Loucy (cell line): Measurements from ENCODE around the gene GNL1.
A peak's percentile ranks its signal among the peaks of the same experiment; 100 is the strongest.
"Not testable (repeated sequence)": the region's sequence is repeated elsewhere in the genome, so short reads cannot be mapped to it uniquely, and the experiment has no call there.

Experiments used
- H2AFZ ChIP-seq: fragments of 200-600 bp; sonication (generic); 2 replicates; pipeline ENCODE4 v1.6.0; 2016; ENCODE audit warnings: antibody characterized with exemption, mild to moderate bottlenecking, low read length, moderate library complexity
- H3F3A ChIP-seq: fragments of 200-600 bp; 2 replicates; pipeline ENCODE4 v1.6.0; 2016; ENCODE audit warnings: antibody characterized with exemption, low read depth, mild to moderate bottlenecking
- H3K27me3 ChIP-seq: fragments of 200-600 bp; sonication (generic); 2 replicates; pipeline ENCODE4 v1.6.1; 2014; ENCODE audit warnings: low read length, mild to moderate bottlenecking; ENCODE audit not compliant: insufficient read depth, poor library complexity, severe bottlenecking
- H3K36me3 ChIP-seq: fragments of 200-600 bp; sonication (generic); 2 replicates; pipeline ENCODE4 v1.6.1; 2016; ENCODE audit warnings: low read length; ENCODE audit not compliant: insufficient read depth
- H3K4me1 ChIP-seq: fragments of 200-600 bp; sonication (generic); 2 replicates; pipeline ENCODE4 v1.5.1; 2014; ENCODE audit warnings: low read length, mild to moderate bottlenecking; ENCODE audit not compliant: insufficient read depth, poor library complexity, severe bottlenecking
- H3K4me2 ChIP-seq: fragments of 200-600 bp; sonication (generic); 2 replicates; pipeline ENCODE4 v1.6.0; 2014; ENCODE audit warnings: antibody characterized with exemption, low read length, low read depth, mild to moderate bottlenecking; ENCODE audit not compliant: poor library complexity, severe bottlenecking
- H3K4me3 ChIP-seq: fragments of 200-600 bp; sonication (generic); 2 replicates; pipeline ENCODE4 v1.5.1; 2014; ENCODE audit warnings: low read length, mild to moderate bottlenecking, mixed read lengths; ENCODE audit not compliant: poor library complexity, severe bottlenecking
- H3K79me2 ChIP-seq: fragments of 200-600 bp; sonication (generic); 2 replicates; pipeline ENCODE4 v1.6.1; 2014; ENCODE audit warnings: low read length; ENCODE audit not compliant: insufficient read depth
- H3K9ac ChIP-seq: fragments of 200-600 bp; sonication (generic); 2 replicates; pipeline ENCODE4 v1.6.0; 2014; ENCODE audit warnings: mild to moderate bottlenecking, low read depth, low read length, moderate library complexity; ENCODE audit not compliant: poor library complexity, severe bottlenecking
- H3K9me2 ChIP-seq: fragments of 200-600 bp; sonication (generic); replicated peaks from 2 replicates; pipeline ENCODE4 v1.6.1; 2016; ENCODE audit warnings: low read depth, low read length, mixed read lengths
- H3K9me3 ChIP-seq: fragments of 200-600 bp; sonication (generic); 2 replicates; pipeline ENCODE4 v1.6.1; 2014; ENCODE audit warnings: mild to moderate bottlenecking, antibody characterized with exemption, low read length, low read depth; ENCODE audit not compliant: insufficient read depth
- H4K20me1 ChIP-seq: fragments of 200-600 bp; sonication (generic); 2 replicates; pipeline ENCODE4 v1.6.0; 2014; ENCODE audit warnings: antibody characterized with exemption, low read length, mild to moderate bottlenecking; ENCODE audit not compliant: insufficient read depth, poor library complexity, severe bottlenecking
- CTCF ChIP-seq: fragments of 200-600 bp; sonication (generic); conservative IDR thresholded peaks from 2 replicates; pipeline ENCODE4 v1.5.1; 2014; ENCODE audit warnings: mild to moderate bottlenecking, antibody characterized with exemption, low read length

The GNL1 gene

GRCh38 chr6:30530014-30530413 is 26.3 kb downstream of the GNL1 start:
- no peaks in the 10 kb centered on the region for H3K9me2 ChIP-seq
- no peak overlapping the region for H3K4me3 ChIP-seq
- H3K36me3 ChIP-seq: no peaks in the 10 kb centered on the region
- no peaks in the 10 kb centered on the region for H3K27me3 ChIP-seq
- H2AFZ ChIP-seq: peak overlapping the region; percentile 32
- no peaks in the 10 kb centered on the region for H3K79me2 ChIP-seq
- no peak for TF ChIP-seq CTCF
- H3K4me1 ChIP-seq: peaks cover 4% of the 10 kb centered on the region
- no peaks in the 10 kb centered on the region for H3K9me3 ChIP-seq
- H4K20me1 ChIP-seq: no peaks in the 10 kb centered on the region
- H3K9ac ChIP-seq: no peak overlapping the region
- H3F3A ChIP-seq: no peaks in the 10 kb centered on the region
- H3K4me2 ChIP-seq: no peak overlapping the region

- H3K4me2 ChIP-seq, H4K20me1 ChIP-seq, H3K9ac ChIP-seq, H3F3A ChIP-seq, H3K4me1 ChIP-seq, H3K36me3 ChIP-seq, H3K79me2 ChIP-seq, H3K9me3 ChIP-seq, H3K9me2 ChIP-seq, H3K4me3 ChIP-seq, H3K27me3 ChIP-seq, H2AFZ ChIP-seq: not testable (repeated sequence)
Observed at GRCh38 chr6:30529349-30529875, 26.9 kb downstream of the GNL1 start.

- not testable (repeated sequence) for H3K4me1 ChIP-seq, H3K9me3 ChIP-seq, H3F3A ChIP-seq, H4K20me1 ChIP-seq, H2AFZ ChIP-seq, H3K4me3 ChIP-seq, H3K36me3 ChIP-seq, H3K9me2 ChIP-seq, H3K4me2 ChIP-seq, H3K79me2 ChIP-seq, H3K27me3 ChIP-seq, H3K9ac ChIP-seq
Observed at GRCh38 chr6:30526444-30526843, 29.8 kb downstream of the GNL1 start.

GRCh38 chr6:30521952-30522351 is 34.3 kb downstream of the GNL1 start:
- not testable (repeated sequence) for H3K9me3 ChIP-seq, H3F3A ChIP-seq, H3K9ac ChIP-seq, H3K4me3 ChIP-seq, H4K20me1 ChIP-seq, H3K36me3 ChIP-seq, H3K9me2 ChIP-seq, H3K79me2 ChIP-seq, H3K27me3 ChIP-seq, H3K4me2 ChIP-seq, H2AFZ ChIP-seq
- H3K4me1 ChIP-seq: peaks cover 14% of the 10 kb centered on the region

- H2AFZ ChIP-seq, H3K36me3 ChIP-seq, H3K4me3 ChIP-seq, H3K9ac ChIP-seq, H3F3A ChIP-seq, H3K79me2 ChIP-seq, H4K20me1 ChIP-seq, H3K4me2 ChIP-seq, H3K27me3 ChIP-seq, H3K9me2 ChIP-seq, H3K9me3 ChIP-seq: not testable (repeated sequence)
- peaks cover 18% of the 10 kb centered on the region for H3K4me1 ChIP-seq
Observed at GRCh38 chr6:30521082-30521481, 35.2 kb downstream of the GNL1 start.
